ENCODE measurements around the gene MAGI1. TPM values are rescaled to one million over a fixed set of nuclear protein-coding genes. Genes with fewer than 3 reads are reported as not detected.

MAGI1 gene
- total RNA-seq, 1 donor from 2014 or later = not detected

DNA sequence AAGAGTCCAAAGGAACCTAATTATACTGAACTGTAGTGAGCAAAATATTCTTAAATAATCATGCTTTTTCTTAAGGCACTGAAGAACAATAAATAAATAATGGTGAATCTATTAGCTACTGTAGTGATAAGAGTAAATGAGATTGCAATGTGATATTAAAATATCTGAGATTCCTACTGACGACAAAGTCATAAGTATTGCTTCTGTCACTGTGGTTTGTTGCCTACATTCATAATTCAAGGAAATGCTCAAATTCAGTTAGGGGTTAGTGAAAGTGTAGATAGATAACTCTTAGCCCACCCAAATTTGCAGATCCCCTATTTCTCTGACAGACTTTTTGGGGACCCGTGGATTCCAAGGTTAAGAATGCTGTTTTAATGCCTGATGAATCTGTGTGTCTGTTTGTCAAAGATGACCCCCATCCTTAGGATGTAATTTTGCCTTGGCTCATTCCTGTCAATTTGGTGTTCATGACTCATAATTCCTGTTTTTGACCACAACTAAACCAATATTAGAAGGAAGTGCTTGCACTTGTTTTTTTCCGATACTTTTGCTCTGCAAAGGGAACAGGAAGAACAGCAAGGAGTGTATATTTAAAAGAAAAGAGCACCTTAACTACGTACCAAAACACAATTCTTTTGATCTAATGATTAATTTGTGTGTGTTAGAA, 86.7 kb downstream of the MAGI1 start:
- H3K9me3 Mint-ChIP-seq = no peaks in the 10 kb centered on the region
- POLR2A ChIA-PET = no interaction called here
- CTCF ChIA-PET = no interaction called here
- peaks cover 2% of the 10 kb centered on the region for H3K27me3 Mint-ChIP-seq
- intact Hi-C loops (cut with micrococcal nuclease) = no loop called here
- TF ChIP-seq, protein P1, sequence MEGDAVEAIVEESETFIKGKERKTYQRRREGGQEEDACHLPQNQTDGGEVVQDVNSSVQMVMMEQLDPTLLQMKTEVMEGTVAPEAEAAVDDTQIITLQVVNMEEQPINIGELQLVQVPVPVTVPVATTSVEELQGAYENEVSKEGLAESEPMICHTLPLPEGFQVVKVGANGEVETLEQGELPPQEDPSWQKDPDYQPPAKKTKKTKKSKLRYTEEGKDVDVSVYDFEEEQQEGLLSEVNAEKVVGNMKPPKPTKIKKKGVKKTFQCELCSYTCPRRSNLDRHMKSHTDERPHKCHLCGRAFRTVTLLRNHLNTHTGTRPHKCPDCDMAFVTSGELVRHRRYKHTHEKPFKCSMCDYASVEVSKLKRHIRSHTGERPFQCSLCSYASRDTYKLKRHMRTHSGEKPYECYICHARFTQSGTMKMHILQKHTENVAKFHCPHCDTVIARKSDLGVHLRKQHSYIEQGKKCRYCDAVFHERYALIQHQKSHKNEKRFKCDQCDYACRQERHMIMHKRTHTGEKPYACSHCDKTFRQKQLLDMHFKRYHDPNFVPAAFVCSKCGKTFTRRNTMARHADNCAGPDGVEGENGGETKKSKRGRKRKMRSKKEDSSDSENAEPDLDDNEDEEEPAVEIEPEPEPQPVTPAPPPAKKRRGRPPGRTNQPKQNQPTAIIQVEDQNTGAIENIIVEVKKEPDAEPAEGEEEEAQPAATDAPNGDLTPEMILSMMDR (IDR thresholded peaks at IDR 0.05) = no peak
- no peak overlapping the region for H3K4me3 Mint-ChIP-seq
- ATAC-seq (ENCODE audit: low read depth) (no peak), DNase-seq (no peak)
- no peaks in the 10 kb centered on the region for H3K4me1 Mint-ChIP-seq
- no peaks in the 10 kb centered on the region for H3K36me3 Mint-ChIP-seq (ENCODE audit: low read depth)
- H3K27ac Mint-ChIP-seq = no peak overlapping the region

DNA sequence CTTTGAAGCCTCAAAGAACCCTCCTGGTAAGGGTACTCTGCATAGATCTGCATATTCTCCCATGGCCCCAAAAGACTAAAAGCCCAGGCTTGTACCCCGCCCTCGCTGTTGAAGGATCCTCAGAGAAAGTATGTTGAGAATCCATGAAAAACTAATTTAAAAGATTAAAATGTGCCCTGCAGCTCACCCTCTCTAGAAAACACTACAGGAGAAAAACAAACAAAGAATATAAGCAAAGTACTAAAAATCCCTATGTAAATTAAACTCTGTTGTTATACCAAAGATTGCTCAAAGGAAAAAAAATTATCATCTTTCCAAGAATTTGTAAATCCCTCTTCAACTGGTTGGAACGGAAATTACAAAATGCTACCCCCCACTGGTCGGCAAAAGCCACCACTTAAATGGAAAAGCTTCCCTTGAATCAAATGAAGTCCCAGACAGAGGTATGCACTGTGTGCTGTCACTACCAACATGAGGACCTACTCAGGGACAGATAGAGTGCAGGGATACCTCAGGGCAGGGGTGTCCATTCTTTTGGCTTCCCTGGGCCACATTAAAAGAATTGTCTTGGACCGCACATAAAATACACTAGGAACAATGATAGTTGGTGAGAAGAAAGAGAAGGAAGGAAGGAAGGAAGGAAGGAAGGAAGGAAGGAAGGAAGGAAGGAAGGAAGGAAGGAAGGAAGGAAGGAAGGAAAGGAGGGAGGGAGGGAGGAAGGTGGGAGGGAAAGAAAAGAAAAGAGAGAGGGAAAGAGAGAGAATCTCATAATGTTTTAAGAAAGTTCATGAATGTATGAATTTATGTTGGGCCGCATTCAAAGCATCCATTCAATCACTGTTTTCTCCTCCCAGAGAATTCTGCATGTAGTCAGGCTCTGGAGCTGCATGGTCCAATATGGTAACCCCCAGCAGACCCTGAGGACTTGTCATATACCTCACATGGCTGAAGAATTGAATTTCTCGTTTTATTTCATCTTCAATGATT, 88.1 kb downstream of the MAGI1 start:
- Mint-ChIP-seq H3K27me3 (peaks cover 2% of the 10 kb centered on the region), H3K4me1 (no peaks in the 10 kb centered on the region), H3K4me3 (no peak overlapping the region), H3K27ac (no peak overlapping the region), H3K36me3 (ENCODE audit: low read depth) (no peaks in the 10 kb centered on the region), H3K9me3 (no peaks in the 10 kb centered on the region)
- intact Hi-C loops (cut with micrococcal nuclease) = no loop called here
- no peak for ATAC-seq (ENCODE audit: low read depth)
- TF ChIP-seq, protein P1 (IDR thresholded peaks at IDR 0.05) = no peak
- ChIA-PET POLR2A (no interaction called here), CTCF (no interaction called here)
- DNase-seq = no peak

DNA sequence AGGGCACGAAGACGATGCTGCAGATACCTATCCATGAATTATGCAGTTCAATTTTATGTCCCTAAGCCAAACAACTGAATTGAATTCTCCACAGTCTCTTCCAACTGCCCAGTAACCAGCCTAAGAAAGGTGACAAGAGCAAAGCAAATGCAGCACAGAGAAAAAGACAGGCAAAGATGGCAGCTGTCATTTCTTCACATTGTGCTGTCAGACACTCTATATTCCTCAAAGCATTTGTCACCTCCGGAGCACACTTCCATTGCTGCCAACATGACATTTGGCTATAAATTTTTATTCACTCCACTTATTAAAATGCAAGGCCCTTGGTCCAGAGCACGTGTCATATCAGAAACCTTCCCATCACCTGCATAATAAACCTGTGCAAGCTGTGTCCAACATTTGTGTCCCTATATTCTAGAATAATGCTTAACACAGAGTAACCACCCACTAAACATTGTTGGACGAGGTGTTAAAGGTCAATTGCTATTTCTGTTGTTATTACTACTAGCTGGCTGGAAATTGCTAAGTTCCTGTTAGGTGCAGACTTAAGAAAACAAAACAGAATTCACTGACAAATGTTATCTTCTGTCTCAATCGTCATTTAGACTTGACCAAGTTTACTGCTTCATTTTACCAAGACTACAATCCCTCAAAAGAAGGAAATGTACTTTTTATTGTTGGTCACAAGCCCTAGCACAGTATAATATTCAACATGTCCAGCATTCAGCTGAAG, 89.7 kb downstream of the MAGI1 start:
- Mint-ChIP-seq H3K36me3 (ENCODE audit: low read depth) (no peaks in the 10 kb centered on the region), H3K4me3 (no peak overlapping the region), H3K9me3 (no peaks in the 10 kb centered on the region), H3K4me1 (no peaks in the 10 kb centered on the region), H3K27me3 (peaks cover 2% of the 10 kb centered on the region), H3K27ac (no peak overlapping the region)
- DNase-seq (no peak), ATAC-seq (ENCODE audit: low read depth) (no peak)
- intact Hi-C loops (cut with micrococcal nuclease) = no loop called here
- TF ChIP-seq, protein P1 (IDR thresholded peaks at IDR 0.05) = no peak
- CTCF ChIA-PET = no interaction called here
- POLR2A ChIA-PET = no interaction called here

DNA sequence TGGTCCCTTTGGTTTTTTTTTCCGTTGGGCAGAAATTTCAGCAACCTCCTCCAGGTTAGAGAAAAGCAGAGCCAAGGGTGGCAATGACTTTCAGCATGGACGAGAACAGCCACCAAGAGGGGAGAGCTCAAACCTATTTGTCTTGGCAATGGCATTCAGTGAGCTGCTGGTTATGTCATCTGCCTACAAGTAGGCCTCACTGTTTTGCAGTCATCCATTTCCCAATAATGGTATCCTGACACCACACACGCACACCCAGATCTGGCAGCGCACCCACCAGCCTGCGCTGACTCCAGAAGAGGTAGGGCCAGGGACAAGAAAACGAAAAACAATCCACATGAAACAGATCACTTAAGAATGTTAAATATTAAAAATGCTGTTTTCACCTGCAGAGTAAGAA, 92.3 kb downstream of the MAGI1 start:
- DNase-seq (no peak), ATAC-seq (ENCODE audit: low read depth) (no peak)
- Mint-ChIP-seq H3K27ac (no peak overlapping the region), H3K27me3 (peaks cover 2% of the 10 kb centered on the region), H3K36me3 (ENCODE audit: low read depth) (no peaks in the 10 kb centered on the region), H3K4me3 (no peak overlapping the region), H3K9me3 (no peaks in the 10 kb centered on the region), H3K4me1 (no peaks in the 10 kb centered on the region)
- intact Hi-C loops (cut with micrococcal nuclease) = no loop called here
- ChIA-PET CTCF (interaction anchor here (0.8 kb wide), 1 partner anchor 12 kb away, joined by 3 read pairs; no protein-coding TSS in a partner anchor), POLR2A (no interaction called here)
- TF ChIP-seq, protein P1 (IDR thresholded peaks at IDR 0.05) = no peak

DNA sequence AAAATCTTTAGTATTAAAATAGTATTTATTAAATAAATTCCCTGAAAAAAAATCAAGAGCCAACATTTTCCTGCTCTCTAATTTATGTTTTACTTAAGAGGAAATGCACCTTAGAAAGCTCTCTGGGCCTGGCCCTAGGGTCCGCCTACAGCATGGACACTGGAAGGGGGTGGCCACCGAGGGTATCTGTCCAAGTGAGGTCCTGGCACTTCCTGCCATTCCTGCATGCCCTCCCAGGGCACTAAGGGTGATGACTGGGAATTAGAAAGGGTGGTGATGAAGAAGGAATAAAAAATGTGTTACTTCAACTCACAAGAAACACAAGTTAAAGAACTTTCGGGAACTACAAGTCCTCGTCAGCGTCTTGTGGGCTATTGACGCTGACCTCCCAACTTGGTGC, 92.8 kb downstream of the MAGI1 start:
- ChIA-PET CTCF (no interaction called here), POLR2A (no interaction called here)
- H3K4me1 Mint-ChIP-seq = no peaks in the 10 kb centered on the region
- intact Hi-C loops (cut with micrococcal nuclease) = no loop called here
- H3K36me3 Mint-ChIP-seq (ENCODE audit: low read depth) = no peaks in the 10 kb centered on the region
- H3K27ac Mint-ChIP-seq = no peak overlapping the region
- ATAC-seq (ENCODE audit: low read depth) (no peak), DNase-seq (no peak)
- no peaks in the 10 kb centered on the region for H3K9me3 Mint-ChIP-seq
- peaks cover under 1% of the 10 kb centered on the region for H3K27me3 Mint-ChIP-seq
- H3K4me3 Mint-ChIP-seq = no peak overlapping the region
- TF ChIP-seq, protein P1 (IDR thresholded peaks at IDR 0.05) = no peak

All from activated B cell treated with CpG ODN at 0.5 μM for 24 hours (primary cell).